ENCODE measurements around the gene DDX49.

DDX49 gene

DNA sequence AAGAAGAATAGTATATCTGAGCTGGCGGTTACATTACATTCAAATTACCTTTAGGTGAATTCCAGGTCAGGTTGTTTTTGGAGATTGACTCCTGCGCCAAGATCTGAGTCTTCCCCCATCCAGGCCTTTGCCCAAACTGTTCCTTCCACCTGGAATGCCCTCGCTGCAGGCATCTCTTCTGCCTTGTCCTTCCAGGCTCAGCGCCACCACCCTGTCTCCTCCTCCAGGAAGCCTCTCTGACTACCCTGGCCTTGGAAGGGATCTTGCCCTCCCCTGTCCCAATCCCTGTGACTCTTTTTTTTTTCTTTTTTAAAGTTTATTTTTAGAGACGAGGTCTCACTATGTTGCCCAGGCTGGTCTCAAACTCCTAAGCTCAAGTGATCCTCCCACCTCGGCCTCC lies 23.2 kb downstream of the DDX49 start:
- H3K27ac ChIP-seq, result peak overlapping the region; percentile 14; the same call in 1 of the 2 replicates
- DNase-seq, result no peak
- TF ChIP-seq, protein P1, sequence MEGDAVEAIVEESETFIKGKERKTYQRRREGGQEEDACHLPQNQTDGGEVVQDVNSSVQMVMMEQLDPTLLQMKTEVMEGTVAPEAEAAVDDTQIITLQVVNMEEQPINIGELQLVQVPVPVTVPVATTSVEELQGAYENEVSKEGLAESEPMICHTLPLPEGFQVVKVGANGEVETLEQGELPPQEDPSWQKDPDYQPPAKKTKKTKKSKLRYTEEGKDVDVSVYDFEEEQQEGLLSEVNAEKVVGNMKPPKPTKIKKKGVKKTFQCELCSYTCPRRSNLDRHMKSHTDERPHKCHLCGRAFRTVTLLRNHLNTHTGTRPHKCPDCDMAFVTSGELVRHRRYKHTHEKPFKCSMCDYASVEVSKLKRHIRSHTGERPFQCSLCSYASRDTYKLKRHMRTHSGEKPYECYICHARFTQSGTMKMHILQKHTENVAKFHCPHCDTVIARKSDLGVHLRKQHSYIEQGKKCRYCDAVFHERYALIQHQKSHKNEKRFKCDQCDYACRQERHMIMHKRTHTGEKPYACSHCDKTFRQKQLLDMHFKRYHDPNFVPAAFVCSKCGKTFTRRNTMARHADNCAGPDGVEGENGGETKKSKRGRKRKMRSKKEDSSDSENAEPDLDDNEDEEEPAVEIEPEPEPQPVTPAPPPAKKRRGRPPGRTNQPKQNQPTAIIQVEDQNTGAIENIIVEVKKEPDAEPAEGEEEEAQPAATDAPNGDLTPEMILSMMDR (IDR thresholded peaks at IDR 0.05; ENCODE audit: low read depth, low read length), result no peak

DNA sequence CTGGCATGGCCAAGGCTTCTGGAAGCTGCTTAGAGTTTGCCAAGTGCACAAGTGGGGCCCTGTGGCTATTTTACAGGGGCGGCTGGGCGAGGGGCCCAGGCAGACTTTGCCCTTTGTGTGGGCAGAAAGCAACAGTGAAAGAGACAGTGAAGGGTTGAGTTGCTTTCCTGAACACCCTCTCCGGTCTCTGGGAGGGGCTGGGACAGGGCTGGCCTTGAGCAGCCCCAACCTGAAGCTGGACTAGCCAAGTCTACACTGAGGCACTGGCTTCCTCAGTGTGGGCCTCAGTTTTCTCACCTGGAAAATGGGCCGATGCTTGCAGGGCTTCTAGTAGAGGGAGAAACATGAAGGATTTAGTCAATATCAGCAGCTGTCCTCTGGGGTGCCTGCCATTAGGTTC lies 23.9 kb downstream of the DDX49 start:
- no peak for DNase-seq
- H3K27ac ChIP-seq, result no peak overlapping the region
- peaks cover 2% of the 10 kb centered on the region for H3K9me3 ChIP-seq (ENCODE audit: severe bottlenecking)

More for the DNA sequence above, 23.2 kb downstream of the DDX49 start:
- no peak overlapping the region for H3K4me3 ChIP-seq (ENCODE audit: low read depth, low read length)
- H3K9me3 ChIP-seq (ENCODE audit: severe bottlenecking), result peaks cover 2% of the 10 kb centered on the region
- H3K36me3 ChIP-seq, result peaks cover 10% of the 10 kb centered on the region
- H3K27me3 ChIP-seq (ENCODE audit: insufficient read depth, low read depth, severe bottlenecking), result no peaks in the 10 kb centered on the region

DNA sequence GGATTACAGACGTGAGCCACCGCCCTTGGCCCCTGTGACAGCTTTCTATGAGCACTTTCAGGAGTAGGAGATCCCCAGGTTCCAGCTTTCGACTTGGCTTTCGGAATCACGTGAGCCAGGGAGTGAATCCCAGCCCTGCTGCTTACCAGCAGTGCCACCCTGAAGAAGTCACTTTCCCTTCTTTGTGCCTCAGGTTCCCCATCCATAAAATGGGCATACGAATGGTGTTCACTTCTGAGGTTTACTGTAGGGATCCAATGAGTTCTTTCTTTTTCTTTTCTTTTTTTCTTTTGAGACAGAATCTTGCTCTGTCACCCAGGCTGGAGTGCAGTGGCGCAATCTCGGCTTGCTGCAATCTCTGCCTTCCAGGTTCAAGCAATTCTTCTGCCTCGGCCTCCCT lies 25.8 kb downstream of the DDX49 start:
- DNase-seq, result no peak

More for the DNA sequence above, 23.9 kb downstream of the DDX49 start:
- Histone ChIP-seq H3K4me3 (ENCODE audit: low read depth, low read length) (no peak overlapping the region), H3K36me3 (peaks cover 3% of the 10 kb centered on the region; the same call in 1 of the 2 replicates), H3K27me3 (ENCODE audit: insufficient read depth, low read depth, severe bottlenecking) (no peaks in the 10 kb centered on the region)
- TF ChIP-seq, protein P1 (IDR thresholded peaks at IDR 0.05; ENCODE audit: low read depth, low read length), result no peak

DNA sequence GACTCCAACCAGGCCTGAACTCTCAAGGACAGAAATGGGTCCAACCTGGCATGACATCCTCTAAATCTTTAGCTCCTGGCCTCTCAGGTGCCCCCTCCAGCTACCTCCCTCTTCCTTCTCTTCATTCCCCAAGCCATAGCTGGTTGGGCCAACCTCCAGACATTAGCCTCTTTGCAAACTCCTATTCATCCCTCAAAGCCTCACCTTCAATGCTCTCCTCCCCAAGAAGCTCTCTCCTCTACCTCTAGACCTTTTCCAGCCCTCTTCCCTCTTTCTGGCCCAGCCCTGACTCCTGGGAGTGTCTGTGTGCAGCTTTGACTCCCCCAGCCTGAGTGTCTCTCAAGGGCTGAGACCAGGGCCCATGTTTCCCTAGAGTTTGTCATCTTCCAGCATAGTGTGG lies 26.8 kb downstream of the DDX49 start:
- Histone ChIP-seq H3K36me3 (no peaks in the 10 kb centered on the region), H3K4me3 (ENCODE audit: low read depth, low read length) (no peak overlapping the region), H3K27ac (no peak overlapping the region), H3K9me3 (ENCODE audit: severe bottlenecking) (peaks cover 2% of the 10 kb centered on the region), H3K27me3 (ENCODE audit: insufficient read depth, low read depth, severe bottlenecking) (no peaks in the 10 kb centered on the region)
- TF ChIP-seq, protein P1 (IDR thresholded peaks at IDR 0.05; ENCODE audit: low read depth, low read length), result no peak
- no peak for DNase-seq

More for the DNA sequence above, 25.8 kb downstream of the DDX49 start:
- H3K4me3 ChIP-seq (ENCODE audit: low read depth, low read length), result no peak overlapping the region
- peaks cover 2% of the 10 kb centered on the region for H3K9me3 ChIP-seq (ENCODE audit: severe bottlenecking)
- no peaks in the 10 kb centered on the region for H3K36me3 ChIP-seq
- no peak overlapping the region for H3K27ac ChIP-seq
- TF ChIP-seq, protein P1 (IDR thresholded peaks at IDR 0.05; ENCODE audit: low read depth, low read length), result no peak
- H3K27me3 ChIP-seq (ENCODE audit: insufficient read depth, low read depth, severe bottlenecking), result no peaks in the 10 kb centered on the region

DNA sequence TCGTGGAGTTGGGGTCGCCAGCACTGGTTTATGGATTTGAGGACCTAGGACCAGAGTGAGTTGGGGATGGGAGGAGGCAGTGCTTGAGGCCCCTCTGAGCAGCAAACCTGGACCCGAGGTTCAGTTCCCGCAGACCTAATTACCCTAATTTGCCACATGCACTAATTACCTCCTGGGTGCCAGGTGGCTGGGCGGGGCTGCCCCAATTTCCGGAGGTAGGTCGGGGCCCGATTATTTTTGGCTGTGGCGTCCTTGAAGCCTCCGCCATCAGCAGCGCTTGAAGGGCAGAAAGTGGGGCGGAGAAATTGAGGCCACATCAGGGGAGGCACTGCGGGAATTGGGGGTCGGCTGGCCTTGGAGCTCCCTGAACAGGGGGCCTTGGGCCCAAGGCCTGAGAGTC lies 27.4 kb downstream of the DDX49 start:
- H3K36me3 ChIP-seq, result no peaks in the 10 kb centered on the region
- peaks cover 2% of the 10 kb centered on the region for H3K9me3 ChIP-seq (ENCODE audit: severe bottlenecking)
- H3K27me3 ChIP-seq (ENCODE audit: insufficient read depth, low read depth, severe bottlenecking), result no peaks in the 10 kb centered on the region
- no peak overlapping the region for H3K27ac ChIP-seq
- no peak for DNase-seq
- TF ChIP-seq, protein P1 (IDR thresholded peaks at IDR 0.05; ENCODE audit: low read depth, low read length), result no peak
- H3K4me3 ChIP-seq (ENCODE audit: low read depth, low read length), result no peak overlapping the region

Measured in WERI-Rb-1 (cell line).